CD4-positive, alpha-beta T cell treated with Interleukin-21 for 1 hour (primary cell): Measurements from ENCODE around the gene KIF7.

Experiments used
- DNase-seq: peaks from one replicate; pipeline ENCODE4 v3.0.0-alpha.2; 2020

The KIF7 gene

GRCh38 chr15:89646416-89647141 lies 8.7 kb downstream of the KIF7 start:
- no peak for DNase-seq

- DNase-seq: no peak
Measured at GRCh38 chr15:89645680-89646079, 9.6 kb downstream of the KIF7 start.

GRCh38 chr15:89642106-89642505 lies 13.2 kb downstream of the KIF7 start:
- no peak for DNase-seq

GRCh38 chr15:89641053-89641452 lies 14.2 kb downstream of the KIF7 start:
- DNase-seq: no peak

- no peak for DNase-seq
Measured at GRCh38 chr15:89640245-89640644, 15.0 kb downstream of the KIF7 start.

GRCh38 chr15:89633585-89633984 lies 21.7 kb downstream of the KIF7 start:
- no peak for DNase-seq

- DNase-seq: no peak
Measured at GRCh38 chr15:89632563-89633430, 22.5 kb downstream of the KIF7 start.

- no peak for DNase-seq
Measured at GRCh38 chr15:89631902-89632264, 23.4 kb downstream of the KIF7 start.

- DNase-seq: no peak
Measured at GRCh38 chr15:89630974-89631901, 24.0 kb downstream of the KIF7 start.

GRCh38 chr15:89630260-89630659 lies 25.0 kb downstream of the KIF7 start:
- DNase-seq: no peak

GRCh38 chr15:89629829-89630228 lies 25.4 kb downstream of the KIF7 start:
- DNase-seq: no peak

GRCh38 chr15:89628806-89629715 lies 26.2 kb downstream of the KIF7 start:
- no peak for DNase-seq

- no peak for DNase-seq
Measured at GRCh38 chr15:89628301-89628700, 27.0 kb downstream of the KIF7 start.

GRCh38 chr15:89627256-89627970 lies 27.9 kb downstream of the KIF7 start:
- no peak for DNase-seq

- DNase-seq: no peak
Measured at GRCh38 chr15:89625716-89626115, 29.6 kb downstream of the KIF7 start.

GRCh38 chr15:89623165-89623564 lies 32.1 kb downstream of the KIF7 start:
- DNase-seq: no peak

- DNase-seq: no peak
Measured at GRCh38 chr15:89621547-89621946, 33.7 kb downstream of the KIF7 start.

GRCh38 chr15:89616228-89616627 lies 39.0 kb downstream of the KIF7 start:
- no peak for DNase-seq

GRCh38 chr15:89615135-89615534 lies 40.1 kb downstream of the KIF7 start:
- DNase-seq: no peak

GRCh38 chr15:89614164-89614563 lies 41.1 kb downstream of the KIF7 start:
- no peak for DNase-seq

GRCh38 chr15:89613031-89613430 lies 42.2 kb downstream of the KIF7 start:
- no peak for DNase-seq
